HG02759 (cell line): ENCODE results near the gene SEBOX.
"Not testable (repeated sequence)": the region's sequence is repeated elsewhere in the genome, so short reads cannot be mapped to it uniquely, and the experiment has no call there.

Experiments used
- ATAC-seq: cut with Tn5 transposase; IDR thresholded peaks from one replicate; pipeline ENCODE4 v1.9.1; 2021; ENCODE audit warnings: mild to moderate bottlenecking, moderate library complexity; ENCODE audit not compliant: unreplicated experiment

SEBOX gene

GRCh38 chr17:28342313-28342712, 22.7 kb downstream of the SEBOX start:
- no peak for ATAC-seq

DNA sequence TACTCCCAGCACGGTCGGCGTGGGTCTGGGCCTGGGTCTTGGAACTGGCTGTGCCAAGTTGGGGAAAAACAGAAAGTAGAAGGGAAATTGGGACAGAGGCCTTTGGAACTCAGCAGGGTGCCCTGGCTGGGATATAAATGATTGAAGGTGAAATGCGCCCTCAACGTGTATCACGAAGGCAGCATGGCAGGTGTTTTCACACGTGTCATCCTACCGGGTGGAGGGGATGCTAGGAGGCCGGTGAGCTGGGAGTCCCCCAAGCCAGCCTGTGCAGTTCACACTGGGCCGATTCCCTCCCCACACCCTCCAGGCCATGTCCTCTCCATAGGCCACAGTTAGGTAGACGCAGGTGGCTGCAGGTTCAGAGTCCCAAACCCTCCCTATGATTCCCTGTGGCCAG, 23.5 kb downstream of the SEBOX start:
- no peak for ATAC-seq

DNA sequence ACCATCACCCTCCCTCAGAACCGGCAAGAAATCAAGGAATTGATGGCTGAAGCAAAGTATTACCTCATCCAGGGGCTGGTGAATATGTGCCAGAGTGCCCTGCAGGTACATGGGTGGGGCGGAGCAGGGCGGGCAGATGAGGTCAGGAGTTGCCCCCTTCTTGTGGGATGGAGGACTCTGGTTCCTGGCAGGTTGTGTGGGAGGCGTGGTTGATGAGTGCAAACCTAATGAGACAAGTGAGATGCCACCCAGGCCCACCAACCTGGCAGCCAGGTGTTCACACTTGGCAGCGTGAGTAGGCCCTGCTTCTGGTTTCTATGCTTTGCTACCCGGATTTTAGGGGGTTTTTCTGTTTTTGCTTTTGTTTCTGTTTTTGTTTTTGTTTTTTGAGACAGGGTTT, 24.6 kb downstream of the SEBOX start:
- no peak for ATAC-seq

DNA sequence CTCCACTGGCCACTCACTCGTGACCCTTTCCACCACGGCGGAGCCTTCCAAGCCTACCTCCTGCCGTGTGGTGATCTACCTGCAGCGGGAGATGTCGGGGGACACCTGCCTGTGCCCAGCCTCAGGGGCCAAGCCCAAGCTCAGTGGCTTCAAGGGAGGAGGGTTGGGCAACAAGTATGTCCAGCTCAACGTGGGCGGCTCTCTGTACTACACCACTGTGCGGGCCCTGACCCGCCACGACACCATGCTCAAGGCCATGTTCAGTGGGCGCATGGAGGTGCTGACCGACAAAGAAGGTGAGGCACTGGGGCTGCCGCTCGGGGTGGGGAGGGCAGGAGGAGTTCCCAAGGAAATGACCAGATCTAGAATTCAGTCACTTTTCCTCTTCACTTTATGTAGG, 25.6 kb downstream of the SEBOX start:
- no peak for ATAC-seq

DNA sequence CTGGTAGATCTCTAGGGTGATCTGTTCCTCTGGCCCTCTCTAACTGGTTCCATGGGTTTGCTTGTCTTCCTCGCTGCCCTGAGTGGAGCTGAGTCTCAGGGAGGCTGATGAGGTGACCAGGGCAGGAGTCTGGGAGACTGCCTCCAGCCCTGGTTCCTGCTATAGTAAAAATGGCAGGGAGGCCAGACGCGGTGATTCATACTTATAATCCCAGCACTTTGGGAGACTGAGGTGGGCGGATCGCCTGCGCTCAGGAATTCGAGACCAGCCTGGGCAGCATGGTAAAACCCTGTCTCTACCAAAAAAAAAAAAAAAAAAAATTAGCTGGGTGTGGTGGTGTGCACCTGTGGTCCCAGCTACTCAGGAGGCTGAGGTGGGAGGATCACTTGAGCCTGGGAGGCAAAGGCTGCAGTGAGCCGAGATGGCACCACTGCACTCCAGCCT, 26.2 kb downstream of the SEBOX start:
- ATAC-seq = not testable (repeated sequence)

DNA sequence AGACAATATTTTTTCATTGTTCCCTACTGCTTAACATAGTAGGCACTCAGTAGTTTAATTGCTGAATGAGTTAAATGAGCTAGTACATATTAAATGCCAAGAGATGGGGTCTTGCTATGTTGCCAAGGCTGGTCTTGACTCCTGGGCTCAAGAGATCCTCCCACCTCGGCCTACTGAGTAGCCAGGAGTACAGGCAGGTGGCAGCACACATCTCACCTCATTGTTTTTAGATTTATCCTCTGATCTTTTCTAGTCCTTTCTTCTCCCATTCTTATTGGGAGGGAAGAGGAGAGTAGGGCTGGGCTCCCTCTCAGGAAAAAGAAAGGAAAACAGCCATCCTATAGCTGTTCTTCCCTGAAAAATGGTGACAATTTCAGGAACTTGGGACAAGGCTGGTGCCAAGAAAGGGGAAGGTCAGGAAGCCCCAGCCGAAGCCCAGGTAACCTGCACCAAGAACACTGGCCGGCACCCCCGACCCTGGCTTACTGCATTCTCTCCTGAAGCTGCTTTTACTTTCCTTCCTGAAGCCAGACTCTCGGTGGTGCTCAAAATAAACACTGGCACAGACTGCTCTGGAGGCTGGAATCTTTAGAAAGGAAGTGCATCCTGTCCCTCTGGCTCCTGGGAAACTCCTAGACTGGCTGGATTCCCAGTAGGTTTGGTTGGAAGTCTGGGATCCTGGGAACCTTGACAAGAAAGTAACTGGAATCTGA, 26.8 kb downstream of the SEBOX start:
- no peak for ATAC-seq

- ATAC-seq = no peak
These were observed 28.8 kb downstream of the SEBOX start for GRCh38 chr17:28335959-28336871.

GRCh38 chr17:28335201-28335958, 29.6 kb downstream of the SEBOX start, which contains the start of the genes IFT20 and TNFAIP1:
TSS of gene IFT20 (minus strand) at chr17:28335472. CDS start at chr17:28331985, 3,487 bp downstream.
TSS of gene TNFAIP1 (plus strand) at chr17:28335761. CDS start at chr17:28339522, 3,761 bp downstream.
- peak; percentile 95 for ATAC-seq

GRCh38 chr17:28334666-28335200, 30.3 kb downstream of the SEBOX start:
- no peak for ATAC-seq

GRCh38 chr17:28334171-28334570, 30.8 kb downstream of the SEBOX start:
- no peak for ATAC-seq

DNA sequence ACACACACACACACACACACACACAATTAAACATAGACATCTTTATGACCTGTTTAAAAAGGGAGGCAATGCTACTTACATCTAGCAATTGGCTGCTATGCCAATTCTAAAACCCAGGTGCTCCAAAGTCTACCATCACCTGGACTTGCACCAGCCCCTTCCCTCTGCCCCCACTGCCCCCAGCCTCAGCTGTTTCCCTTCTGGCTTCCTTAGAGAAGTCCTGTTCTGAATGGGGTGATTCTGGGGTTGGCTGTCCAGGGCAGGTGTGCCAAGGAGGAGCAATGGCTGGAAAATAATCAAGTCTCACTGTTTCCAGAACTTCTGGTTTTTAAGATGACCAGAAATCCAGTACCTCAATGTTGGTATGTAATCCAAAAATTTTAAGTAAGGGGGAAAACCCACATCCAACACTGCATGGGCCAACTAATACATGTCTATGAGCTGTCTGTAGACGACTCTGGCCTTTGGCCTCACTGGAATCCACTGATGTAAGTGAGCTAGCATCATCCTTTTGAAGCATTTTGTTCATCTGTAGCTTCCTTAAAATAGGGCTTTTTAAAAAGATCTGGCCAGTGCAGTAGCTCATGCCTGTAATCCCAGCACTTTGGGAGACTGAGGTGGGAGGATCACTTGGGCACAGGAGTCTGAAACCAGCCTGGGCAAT, 31.8 kb downstream of the SEBOX start:
- no peak for ATAC-seq

DNA sequence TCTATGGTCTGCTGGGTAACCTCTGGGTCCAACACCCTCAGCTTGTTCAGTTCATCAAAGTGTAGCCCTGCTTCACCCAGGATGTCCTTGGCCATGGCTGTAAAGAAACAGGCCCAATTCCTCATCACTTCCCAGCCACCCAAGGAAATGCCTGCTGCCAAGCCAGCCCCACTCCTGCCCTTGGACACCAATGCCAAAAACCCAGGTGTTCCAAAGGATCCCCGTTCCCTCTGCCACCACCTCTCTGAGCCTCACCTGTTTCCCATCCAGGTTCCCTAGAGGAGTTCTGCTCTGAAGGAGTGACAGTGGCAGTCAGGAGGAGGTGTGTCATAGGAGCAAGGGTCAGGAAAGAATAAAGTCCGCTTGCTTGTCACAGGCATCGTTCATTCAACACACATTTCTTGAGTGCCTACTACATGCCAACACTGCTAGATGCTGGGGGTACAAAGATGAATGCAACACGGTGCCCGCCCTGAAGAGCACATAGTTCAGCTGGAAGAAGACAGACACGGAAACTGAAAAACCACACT, 33.0 kb downstream of the SEBOX start:
- no peak for ATAC-seq

- ATAC-seq = no peak
These were observed 34.3 kb downstream of the SEBOX start for GRCh38 chr17:28330671-28331070.

DNA sequence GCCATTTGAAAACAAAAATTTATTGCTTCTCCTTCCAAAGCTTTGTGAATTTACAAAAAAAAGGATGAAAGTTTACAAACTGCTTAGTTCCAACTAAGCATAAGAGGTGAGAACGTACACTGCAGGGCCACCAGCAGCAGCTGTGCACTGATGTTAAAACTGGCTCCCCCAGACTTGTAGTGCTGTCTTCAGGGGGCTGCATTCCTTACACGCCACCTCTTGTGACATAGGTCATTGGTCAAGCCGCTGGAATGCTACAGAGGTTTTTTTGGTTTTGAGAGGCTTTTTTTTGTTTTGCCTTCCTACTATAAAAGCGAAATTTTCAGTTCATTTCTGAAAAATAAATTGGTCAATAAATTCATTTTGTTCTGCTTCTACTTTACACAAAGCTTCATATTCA, 36.7 kb downstream of the SEBOX start:
- ATAC-seq = no peak

- ATAC-seq = no peak
These were observed 37.3 kb downstream of the SEBOX start for GRCh38 chr17:28327709-28328108.

DNA sequence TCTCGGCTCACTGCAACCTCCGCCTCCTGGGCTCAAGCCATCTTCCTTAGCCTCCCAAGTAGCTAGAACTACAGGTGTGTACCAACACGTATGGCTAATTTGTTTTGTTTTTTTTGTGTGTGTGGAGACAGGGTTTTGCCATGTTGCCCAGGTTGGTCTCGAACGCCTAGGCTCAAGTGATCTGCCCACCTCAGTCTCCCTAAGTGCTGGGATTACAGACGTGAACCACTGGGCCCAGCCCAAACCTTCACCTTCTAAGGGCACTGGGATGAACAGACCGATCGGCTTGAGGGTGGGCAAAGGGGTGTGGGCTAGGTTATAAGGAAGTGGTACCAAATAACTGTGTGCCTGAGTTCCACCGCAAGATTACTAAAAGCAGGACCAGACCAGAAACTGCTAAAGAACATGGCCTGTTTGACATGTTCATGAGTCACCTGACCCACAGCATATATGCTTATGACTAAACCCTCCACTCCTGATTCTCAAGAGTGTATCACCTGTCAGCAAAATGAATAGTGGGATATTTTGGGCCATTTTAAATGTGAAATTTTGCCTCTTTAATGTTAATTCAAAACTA, 37.9 kb downstream of the SEBOX start:
- ATAC-seq = peak; percentile 53

DNA sequence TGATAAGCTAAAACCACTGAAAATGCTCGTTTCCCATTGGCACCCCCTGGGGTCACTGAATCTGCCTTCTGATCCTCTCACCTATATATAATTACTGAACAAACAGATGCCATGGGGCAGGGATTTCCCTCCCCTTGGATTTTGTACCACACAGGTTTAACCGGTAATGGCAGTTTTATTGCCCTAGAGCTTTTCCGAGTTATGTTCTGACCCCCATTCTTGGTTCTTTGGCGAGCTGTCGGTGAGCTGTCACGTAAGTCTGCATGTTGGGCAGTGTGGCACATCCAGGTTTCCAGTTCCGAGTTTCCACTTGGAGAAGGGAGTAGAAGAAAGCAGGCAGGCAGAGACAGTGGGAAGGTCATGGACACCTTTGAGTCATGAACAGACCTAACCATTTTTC, 38.9 kb downstream of the SEBOX start:
- no peak for ATAC-seq

GRCh38 chr17:28325211-28325610, 39.8 kb downstream of the SEBOX start:
- no peak for ATAC-seq

- ATAC-seq = no peak
These were observed 40.2 kb downstream of the SEBOX start for GRCh38 chr17:28324781-28325180.

- ATAC-seq = no peak
These were observed 40.7 kb downstream of the SEBOX start for GRCh38 chr17:28324267-28324745.
